CD4-positive, alpha-beta memory T cell (primary cell): ENCODE data around the gene GRM2. TPM values are rescaled to one million over a fixed set of nuclear protein-coding genes. Genes with fewer than 3 reads are reported as not detected.

Experiments used
- CTCF ChIA-PET: fragments of 350-600 bp; sonication (Branson Sonifier 250); formaldehyde crosslinking; loops from one replicate; lab custom pipeline; 2021; ENCODE audit warnings: inconsistent platforms; ENCODE audit not compliant: partially characterized antibody; lab: Charles Lee
- POLR2A ChIA-PET: fragments of 350-600 bp; sonication (Branson Sonifier 250); formaldehyde crosslinking; loops from one replicate; lab custom pipeline; 2021; ENCODE audit not compliant: partially characterized antibody; lab: Charles Lee
- DNase-seq, 5 donors: peaks; one replicate each; pipeline versions ENCODE4 v3.0.0 to v3.0.0-alpha.2; 2020 to 2022; ENCODE audit warnings: mixed read lengths in 1 of 5
- H3K27ac ChIP-seq: one replicate; pipeline ENCODE4 v1.7.0; 2013; ENCODE audit warnings: low read depth, low read length
- H3K27me3 ChIP-seq: 2 replicates; pipeline ENCODE4 v1.7.0; 2013; ENCODE audit warnings: mild to moderate bottlenecking, low read length, moderate library complexity; ENCODE audit not compliant: insufficient read depth
- H3K36me3 ChIP-seq: 2 replicates; pipeline ENCODE4 v1.7.0; 2013; ENCODE audit warnings: mild to moderate bottlenecking, low read length, moderate library complexity; ENCODE audit not compliant: insufficient read depth
- H3K4me1 ChIP-seq: 2 replicates; pipeline ENCODE4 v1.7.0; 2013; ENCODE audit warnings: mild to moderate bottlenecking, low read length, moderate library complexity; ENCODE audit not compliant: insufficient read depth
- H3K4me3 ChIP-seq, 2 donors: one replicate each; pipeline ENCODE4 v1.7.0; 2013; ENCODE audit warnings: low read length in 2 of 2, mild to moderate bottlenecking in 1 of 2
- H3K9me3 ChIP-seq, 2 donors: one replicate each; pipeline ENCODE4 v1.7.0; 2013; ENCODE audit warnings: low read length in 2 of 2, control low read depth in 1 of 2; ENCODE audit not compliant: control insufficient read depth in 1 of 2
- H3K27ac Mint-ChIP-seq, 7 donors: one replicate each; pipeline ENCODE4 v1.8.0; 2020 to 2021; ENCODE audit warnings: mixed read lengths in 7 of 7, mild to moderate bottlenecking in 6 of 7, inconsistent platforms in 3 of 7, moderate library complexity in 3 of 7
- H3K27me3 Mint-ChIP-seq, 2 donors: one replicate each; pipeline ENCODE4 v1.8.0; 2020 to 2021; ENCODE audit warnings: mixed read lengths in 2 of 2
- H3K36me3 Mint-ChIP-seq, 2 donors: one replicate each; pipeline ENCODE4 v1.8.0; 2020 to 2021; ENCODE audit warnings: mixed read lengths in 2 of 2, inconsistent platforms in 1 of 2, mild to moderate bottlenecking in 1 of 2
- H3K4me1 Mint-ChIP-seq, 4 donors: one replicate each; pipeline ENCODE4 v1.8.0; 2020 to 2021; ENCODE audit warnings: mixed read lengths in 4 of 4, mild to moderate bottlenecking in 1 of 4
- H3K4me3 Mint-ChIP-seq, 8 donors: one replicate each; pipeline ENCODE4 v1.8.0; 2020 to 2021; ENCODE audit warnings: mixed read lengths in 8 of 8, mild to moderate bottlenecking in 7 of 8, moderate library complexity in 6 of 8, inconsistent platforms in 3 of 8
- H3K9me3 Mint-ChIP-seq, 8 donors: one replicate each; pipeline ENCODE4 v1.8.0; 2020 to 2021; ENCODE audit warnings: mixed read lengths in 8 of 8, mild to moderate bottlenecking in 5 of 8, inconsistent platforms in 3 of 8, moderate library complexity in 1 of 8
- intact Hi-C: fragments of 100-400 bp; cut with micrococcal nuclease; formaldehyde crosslinking; loops from one replicate; pipeline ENCODE4 v1.15.1; 2023
- polyA plus RNA-seq, 2 donors: library from polyadenylated mRNA; unstranded; fragments of 300-500 nt; fragmentation: Illumina TruSeq; gene quantifications; one replicate each; pipeline ENCODE4 v1.2.3, GENCODE V29; 2021
- total RNA-seq, 2 experiments: library from RNA; stranded (reverse); gene quantifications; one replicate each; pipeline ENCODE4 v1.2.3, GENCODE V29; 2021

The GRM2 gene
- total and polyA plus RNA-seq, 4 experiments from 2014 or later: 0.07 to 1.9 (median 1.1) TPM; not detected in 1

DNA sequence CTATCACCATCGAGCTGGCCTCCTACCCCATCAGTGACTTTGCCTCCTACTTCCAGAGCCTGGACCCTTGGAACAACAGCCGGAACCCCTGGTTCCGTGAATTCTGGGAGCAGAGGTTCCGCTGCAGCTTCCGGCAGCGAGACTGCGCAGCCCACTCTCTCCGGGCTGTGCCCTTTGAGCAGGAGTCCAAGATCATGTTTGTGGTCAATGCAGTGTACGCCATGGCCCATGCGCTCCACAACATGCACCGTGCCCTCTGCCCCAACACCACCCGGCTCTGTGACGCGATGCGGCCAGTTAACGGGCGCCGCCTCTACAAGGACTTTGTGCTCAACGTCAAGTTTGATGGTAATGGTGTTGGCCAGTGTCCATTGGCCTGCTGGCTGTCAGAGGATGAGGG lies 6.1 kb downstream of the GRM2 start:
- no peak for DNase-seq
- H3K4me3 ChIP-seq: no peak overlapping the region

DNA sequence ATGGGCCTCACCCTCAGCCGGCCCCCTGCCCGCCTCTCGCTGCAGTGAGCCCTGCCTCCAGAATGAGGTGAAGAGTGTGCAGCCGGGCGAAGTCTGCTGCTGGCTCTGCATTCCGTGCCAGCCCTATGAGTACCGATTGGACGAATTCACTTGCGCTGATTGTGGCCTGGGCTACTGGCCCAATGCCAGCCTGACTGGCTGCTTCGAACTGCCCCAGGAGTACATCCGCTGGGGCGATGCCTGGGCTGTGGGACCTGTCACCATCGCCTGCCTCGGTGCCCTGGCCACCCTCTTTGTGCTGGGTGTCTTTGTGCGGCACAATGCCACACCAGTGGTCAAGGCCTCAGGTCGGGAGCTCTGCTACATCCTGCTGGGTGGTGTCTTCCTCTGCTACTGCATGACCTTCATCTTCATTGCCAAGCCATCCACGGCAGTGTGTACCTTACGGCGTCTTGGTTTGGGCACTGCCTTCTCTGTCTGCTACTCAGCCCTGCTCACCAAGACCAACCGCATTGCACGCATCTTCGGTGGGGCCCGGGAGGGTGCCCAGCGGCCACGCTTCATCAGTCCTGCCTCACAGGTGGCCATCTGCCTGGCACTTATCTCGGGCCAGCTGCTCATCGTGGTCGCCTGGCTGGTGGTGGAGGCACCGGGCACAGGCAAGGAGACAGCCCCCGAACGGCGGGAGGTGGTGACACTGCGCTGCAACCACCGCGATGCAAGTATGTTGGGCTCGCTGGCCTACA lies 8.5 kb downstream of the GRM2 start:
- peaks cover 10 to 28% (median 14%) of the 10 kb centered on the region in 4 donors for H3K4me1 Mint-ChIP-seq
- H3K27me3 ChIP-seq: no peaks in the 10 kb centered on the region
- H3K4me3 Mint-ChIP-seq: no peak overlapping the region
- H3K27ac ChIP-seq: no peak overlapping the region
- ChIA-PET POLR2A (no interaction called here), CTCF (interaction anchor here (0.9 kb wide), 1 partner anchor 33 kb away, joined by 3 read pairs; no protein-coding TSS in a partner anchor)
- H3K9me3 ChIP-seq: no peaks in the 10 kb centered on the region
- DNase-seq: no peak
- H3K27ac Mint-ChIP-seq: no peak overlapping the region
- no peaks in the 10 kb centered on the region for H3K27me3 Mint-ChIP-seq
- no peak overlapping the region for H3K4me3 ChIP-seq
- H3K4me1 ChIP-seq: peaks cover 9% of the 10 kb centered on the region
- peaks cover 0 to 9% of the 10 kb centered on the region in 2 donors for H3K36me3 Mint-ChIP-seq
- intact Hi-C loops: no loop called here
- peaks cover 0 to 2% (median 0%) of the 10 kb centered on the region in 8 donors for H3K9me3 Mint-ChIP-seq
- no peaks in the 10 kb centered on the region for H3K36me3 ChIP-seq

More for the DNA sequence above, 6.1 kb downstream of the GRM2 start:
- no peaks in the 10 kb centered on the region for H3K27me3 ChIP-seq
- H3K4me1 Mint-ChIP-seq: peaks cover 4 to 19% (median 5%) of the 10 kb centered on the region in 4 donors
- intact Hi-C loops: no loop called here
- H3K36me3 ChIP-seq: no peaks in the 10 kb centered on the region
- H3K27ac ChIP-seq: no peak overlapping the region
- ChIA-PET POLR2A (no interaction called here), CTCF (no interaction called here)
- no peaks in the 10 kb centered on the region for H3K9me3 ChIP-seq
- H3K9me3 Mint-ChIP-seq: peaks cover 0 to 2% (median 0%) of the 10 kb centered on the region in 8 donors
- H3K36me3 Mint-ChIP-seq: peaks cover 0 to 9% of the 10 kb centered on the region in 2 donors
- H3K27me3 Mint-ChIP-seq: no peaks in the 10 kb centered on the region
- no peak overlapping the region for H3K4me3 Mint-ChIP-seq
- no peak overlapping the region for H3K27ac Mint-ChIP-seq
- H3K4me1 ChIP-seq: no peaks in the 10 kb centered on the region

DNA sequence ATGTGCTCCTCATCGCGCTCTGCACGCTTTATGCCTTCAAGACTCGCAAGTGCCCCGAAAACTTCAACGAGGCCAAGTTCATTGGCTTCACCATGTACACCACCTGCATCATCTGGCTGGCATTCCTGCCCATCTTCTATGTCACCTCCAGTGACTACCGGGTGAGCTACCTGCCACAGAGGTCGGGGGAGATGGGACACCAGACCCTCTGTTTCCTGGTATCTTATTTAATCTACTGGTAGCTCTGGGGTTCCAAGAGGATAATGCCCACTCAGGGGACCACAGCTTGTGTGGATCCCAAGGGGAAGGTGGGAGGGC lies 9.1 kb downstream of the GRM2 start:
- Mint-ChIP-seq H3K4me1 (peaks cover 14 to 34% (median 19%) of the 10 kb centered on the region in 4 donors), H3K4me3 (no peak overlapping the region), H3K9me3 (peaks cover 0 to 2% (median 0%) of the 10 kb centered on the region in 8 donors), H3K27me3 (no peaks in the 10 kb centered on the region), H3K27ac (no peak overlapping the region), H3K36me3 (peaks cover 0 to 9% of the 10 kb centered on the region in 2 donors)
- DNase-seq: no peak
- Histone ChIP-seq H3K36me3 (no peaks in the 10 kb centered on the region), H3K27me3 (no peaks in the 10 kb centered on the region), H3K9me3 (no peaks in the 10 kb centered on the region), H3K4me3 (no peak overlapping the region), H3K27ac (no peak overlapping the region), H3K4me1 (peaks cover 14% of the 10 kb centered on the region)
- intact Hi-C loops: no loop called here
- POLR2A ChIA-PET: no interaction called here
- CTCF ChIA-PET: interaction anchor here (0.9 to 1.2 kb wide), 2 partner anchors 15 to 34 kb away, joined by 3 read pairs; no protein-coding TSS in a partner anchor

DNA sequence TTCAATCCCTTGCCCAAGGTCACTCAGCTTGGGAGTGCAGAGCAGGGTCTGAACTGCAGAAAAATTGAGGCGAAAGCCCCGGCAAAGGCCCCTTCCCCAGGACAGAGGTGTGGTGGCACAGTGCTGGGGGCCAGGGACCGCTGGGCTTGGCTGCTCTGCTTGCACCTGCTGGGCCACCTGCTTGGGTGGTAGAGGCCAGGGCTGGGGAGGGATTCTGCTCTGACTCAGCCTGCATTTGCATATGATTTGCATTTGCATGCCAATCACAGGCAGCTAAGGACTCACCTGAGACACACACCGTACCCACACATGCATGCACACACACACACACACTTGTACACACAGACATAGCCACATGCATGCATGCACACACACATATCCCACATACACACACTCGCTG lies 9.9 kb downstream of the GRM2 start:
- no peak for DNase-seq
- Histone ChIP-seq H3K4me1 (peaks cover 23% of the 10 kb centered on the region), H3K27ac (no peak overlapping the region), H3K27me3 (no peaks in the 10 kb centered on the region), H3K36me3 (no peaks in the 10 kb centered on the region), H3K9me3 (no peaks in the 10 kb centered on the region), H3K4me3 (no peak overlapping the region)
- no peaks in the 10 kb centered on the region for H3K9me3 Mint-ChIP-seq
- CTCF ChIA-PET: interaction anchor here (1.0 to 1.2 kb wide), 2 partner anchors 14 to 218 kb away, joined by 3 read pairs; no protein-coding TSS in a partner anchor
- no peak overlapping the region for H3K4me3 Mint-ChIP-seq
- peaks cover 0 to 9% of the 10 kb centered on the region in 2 donors for H3K36me3 Mint-ChIP-seq
- intact Hi-C loops: no loop called here
- no peak overlapping the region for H3K27ac Mint-ChIP-seq
- peaks cover 14 to 35% (median 26%) of the 10 kb centered on the region in 4 donors for H3K4me1 Mint-ChIP-seq
- POLR2A ChIA-PET: no interaction called here
- H3K27me3 Mint-ChIP-seq: no peaks in the 10 kb centered on the region

DNA sequence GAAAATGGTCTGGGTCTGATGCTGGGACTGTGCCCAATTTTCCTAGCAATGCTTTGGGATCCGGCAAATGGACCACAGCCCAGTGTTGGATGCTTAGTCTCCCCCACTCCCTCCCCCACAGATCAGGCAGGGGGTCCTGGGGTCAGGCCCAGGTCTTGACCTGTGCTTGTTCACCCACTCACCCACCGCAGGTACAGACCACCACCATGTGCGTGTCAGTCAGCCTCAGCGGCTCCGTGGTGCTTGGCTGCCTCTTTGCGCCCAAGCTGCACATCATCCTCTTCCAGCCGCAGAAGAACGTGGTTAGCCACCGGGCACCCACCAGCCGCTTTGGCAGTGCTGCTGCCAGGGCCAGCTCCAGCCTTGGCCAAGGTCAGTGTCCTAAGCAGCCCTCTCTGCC lies 10.6 kb downstream of the GRM2 start:
- Mint-ChIP-seq H3K4me1 (peaks cover 15 to 40% (median 28%) of the 10 kb centered on the region in 4 donors), H3K27ac (no peak overlapping the region)

DNA sequence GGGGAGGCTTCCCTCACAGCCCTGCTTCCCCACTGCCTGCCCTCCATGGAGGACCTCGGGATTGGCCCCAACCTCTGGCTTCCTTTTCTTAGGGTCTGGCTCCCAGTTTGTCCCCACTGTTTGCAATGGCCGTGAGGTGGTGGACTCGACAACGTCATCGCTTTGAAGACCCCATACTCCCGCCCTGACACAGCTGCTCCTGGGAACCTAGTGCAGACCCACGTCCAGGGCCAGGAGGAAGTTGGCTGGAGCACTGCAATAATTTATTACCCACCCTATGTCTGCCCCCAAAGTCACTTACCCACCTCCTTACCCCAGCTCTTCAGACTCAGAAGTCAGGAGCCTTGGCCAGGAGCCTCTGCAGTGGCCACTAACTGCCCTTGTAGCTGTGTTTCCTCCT lies 11.1 kb downstream of the GRM2 start:
- no peaks in the 10 kb centered on the region for H3K27me3 Mint-ChIP-seq
- peaks cover 15 to 42% (median 28%) of the 10 kb centered on the region in 4 donors for H3K4me1 Mint-ChIP-seq
- H3K36me3 ChIP-seq: no peaks in the 10 kb centered on the region
- H3K27ac Mint-ChIP-seq: no peak overlapping the region
- DNase-seq: no peak
- no peak overlapping the region for H3K4me3 ChIP-seq
- no peaks in the 10 kb centered on the region for H3K9me3 ChIP-seq
- no peak overlapping the region for H3K4me3 Mint-ChIP-seq
- ChIA-PET CTCF (interaction anchor here (0.8 to 1.5 kb wide), 2 partner anchors 9 to 17 kb away, joined by 3 read pairs; no protein-coding TSS in a partner anchor), POLR2A (no interaction called here)
- H3K27me3 ChIP-seq: no peaks in the 10 kb centered on the region
- H3K36me3 Mint-ChIP-seq: peaks cover 0 to 9% of the 10 kb centered on the region in 2 donors
- no peak overlapping the region for H3K27ac ChIP-seq
- intact Hi-C loops: no loop called here
- H3K4me1 ChIP-seq: peaks cover 23% of the 10 kb centered on the region
- no peaks in the 10 kb centered on the region for H3K9me3 Mint-ChIP-seq

More for the DNA sequence above, 10.6 kb downstream of the GRM2 start:
- Histone ChIP-seq H3K4me3 (no peak overlapping the region), H3K36me3 (no peaks in the 10 kb centered on the region), H3K27ac (no peak overlapping the region), H3K27me3 (no peaks in the 10 kb centered on the region), H3K4me1 (peaks cover 23% of the 10 kb centered on the region), H3K9me3 (no peaks in the 10 kb centered on the region)
- CTCF ChIA-PET: interaction anchor here (0.8 kb wide), 1 partner anchor 9 kb away, joined by 3 read pairs; no protein-coding TSS in a partner anchor
- no peak for DNase-seq
- Mint-ChIP-seq H3K9me3 (no peaks in the 10 kb centered on the region), H3K27me3 (no peaks in the 10 kb centered on the region), H3K4me3 (no peak overlapping the region), H3K36me3 (peaks cover 0 to 9% of the 10 kb centered on the region in 2 donors)
- intact Hi-C loops: no loop called here
- POLR2A ChIA-PET: no interaction called here
